MM.1S (cell line): ENCODE data around the gene ORMDL1.

Source experiments
- DNase-seq: peaks from one replicate; pipeline ENCODE4 v3.0.0-alpha.2; 2015
- H2AFZ ChIP-seq: fragments of 300-600 bp; sonication (generic); 2 replicates; pipeline ENCODE4 v1.6.0; 2016; ENCODE audit warnings: antibody characterized with exemption, low read length
- H3F3A ChIP-seq: fragments of 300-600 bp; sonication (generic); 2 replicates; pipeline ENCODE4 v1.6.1; 2016; ENCODE audit warnings: mild to moderate bottlenecking, antibody characterized with exemption, low read length, moderate library complexity, mixed read lengths; ENCODE audit not compliant: insufficient read depth
- H3K27ac ChIP-seq: fragments of 300-600 bp; sonication (generic); 2 replicates; pipeline ENCODE4 v1.5.1; 2016; ENCODE audit warnings: mild to moderate bottlenecking, low read length
- H3K27me3 ChIP-seq: fragments of 300-600 bp; sonication (generic); replicated peaks from 2 replicates; pipeline ENCODE4 v1.6.0; 2016; ENCODE audit warnings: low read length; ENCODE audit not compliant: insufficient read depth
- H3K36me3 ChIP-seq: fragments of 300-600 bp; sonication (generic); replicated peaks from 2 replicates; pipeline ENCODE4 v1.6.1; 2016; ENCODE audit warnings: mild to moderate bottlenecking, low read length, mixed read lengths; ENCODE audit not compliant: insufficient read depth
- H3K4me1 ChIP-seq: fragments of 300-600 bp; sonication (generic); 2 replicates; pipeline ENCODE4 v1.6.1; 2016; ENCODE audit warnings: low read length, mixed read lengths
- H3K4me2 ChIP-seq: fragments of 300-600 bp; sonication (generic); 2 replicates; pipeline ENCODE4 v1.6.0; 2016; ENCODE audit warnings: low read depth, low read length
- H3K4me3 ChIP-seq: fragments of 300-600 bp; sonication (generic); 2 replicates; pipeline ENCODE4 v1.5.1; 2016; ENCODE audit warnings: low read length, mixed read lengths
- H3K79me2 ChIP-seq: fragments of 300-600 bp; sonication (generic); 2 replicates; pipeline ENCODE4 v1.6.1; 2016; ENCODE audit warnings: mixed run types, low read length, mixed read lengths
- H3K9ac ChIP-seq: fragments of 300-600 bp; sonication (generic); 2 replicates; pipeline ENCODE4 v1.6.1; 2016; ENCODE audit warnings: low read length, mixed read lengths
- H3K9me2 ChIP-seq: fragments of 300-600 bp; sonication (generic); replicated peaks from 2 replicates; pipeline ENCODE4 v1.6.1; 2016; ENCODE audit warnings: mild to moderate bottlenecking, low read length, mixed read lengths; ENCODE audit not compliant: insufficient read depth
- H3K9me3 ChIP-seq: fragments of 300-600 bp; sonication (generic); replicated peaks from 2 replicates; pipeline ENCODE4 v1.6.1; 2016; ENCODE audit warnings: mild to moderate bottlenecking, low read length, mixed read lengths; ENCODE audit not compliant: insufficient read depth
- H4K20me1 ChIP-seq: fragments of 300-600 bp; sonication (generic); 2 replicates; pipeline ENCODE4 v1.6.1; 2016; ENCODE audit warnings: mild to moderate bottlenecking, low read length, moderate library complexity, mixed read lengths; ENCODE audit not compliant: insufficient read depth
- CTCF ChIP-seq: fragments of 300-600 bp; sonication (generic); IDR thresholded peaks from 2 replicates; pipeline ENCODE4 v1.5.1; 2016; ENCODE audit warnings: antibody characterized with exemption, low read length, mixed read lengths
- EZH2 ChIP-seq: fragments of 300-600 bp; sonication (generic); optimal IDR thresholded peaks from 2 replicates; pipeline ENCODE3; 2017; ENCODE audit warnings: low read depth, mild to moderate bottlenecking, antibody characterized with exemption, low read length, mixed read lengths
- EZH2phosphoT487 ChIP-seq: fragments of 300-600 bp; sonication (generic); IDR thresholded peaks from 2 replicates; pipeline ENCODE4 v1.6.1; 2018; ENCODE audit warnings: antibody characterized with exemption, low read length

Gene ORMDL1

GRCh38 chr2:189726271-189726670, 57.9 kb downstream of the ORMDL1 start:
- Histone ChIP-seq H3K4me1 (no peaks in the 10 kb centered on the region), H3K9me3 (no peaks in the 10 kb centered on the region), H3K4me3 (no peak overlapping the region), H3K27me3 (no peaks in the 10 kb centered on the region), H2AFZ (no peak overlapping the region), H3K36me3 (no peaks in the 10 kb centered on the region), H3K79me2 (no peaks in the 10 kb centered on the region), H3K27ac (no peak overlapping the region), H3K4me2 (no peak overlapping the region), H3K9ac (no peak overlapping the region), H4K20me1 (no peaks in the 10 kb centered on the region), H3F3A (no peaks in the 10 kb centered on the region), H3K9me2 (no peaks in the 10 kb centered on the region)
- TF ChIP-seq EZH2 (no peak), CTCF (no peak), EZH2phosphoT487 (no peak)
- DNase-seq: no peak

GRCh38 chr2:189723192-189723591, 60.9 kb downstream of the ORMDL1 start:
- no peak overlapping the region for H3K27ac ChIP-seq
- H3K9me2 ChIP-seq: no peaks in the 10 kb centered on the region
- no peaks in the 10 kb centered on the region for H3K27me3 ChIP-seq
- TF ChIP-seq CTCF (no peak), EZH2 (no peak), EZH2phosphoT487 (no peak)
- H3K9me3 ChIP-seq: no peaks in the 10 kb centered on the region
- H3K9ac ChIP-seq: no peak overlapping the region
- no peaks in the 10 kb centered on the region for H3F3A ChIP-seq
- no peaks in the 10 kb centered on the region for H3K79me2 ChIP-seq
- H3K4me1 ChIP-seq: no peaks in the 10 kb centered on the region
- no peaks in the 10 kb centered on the region for H4K20me1 ChIP-seq
- no peak overlapping the region for H3K4me3 ChIP-seq
- H3K4me2 ChIP-seq: no peak overlapping the region
- no peak overlapping the region for H2AFZ ChIP-seq
- no peaks in the 10 kb centered on the region for H3K36me3 ChIP-seq
- no peak for DNase-seq
